Measurements from ENCODE around the gene NRK.

NRK gene

DNA sequence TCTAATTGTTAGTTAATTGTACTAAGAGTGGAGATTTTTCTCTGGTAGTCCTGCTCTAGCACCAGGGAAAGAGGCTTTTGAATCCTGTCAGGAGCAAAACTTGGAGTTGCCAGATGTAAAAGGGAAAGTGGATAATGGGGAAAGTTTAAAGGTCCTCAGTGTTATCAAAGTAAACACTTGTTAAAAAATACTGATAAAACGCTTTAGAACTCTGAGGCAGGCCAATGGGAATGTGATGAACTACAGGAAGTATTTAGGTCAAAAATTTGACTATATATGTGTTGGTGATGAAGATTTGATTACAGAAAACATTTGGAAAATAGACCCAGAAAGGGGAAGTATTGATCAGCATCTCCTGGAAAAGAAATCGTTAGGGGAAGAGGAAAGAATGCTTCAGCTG is 183.3 kb downstream of the NRK start:
- H3K4me3 ChIP-seq (ENCODE audit: low read depth, low read length) = no peak overlapping the region
- DNase-seq (ENCODE audit: low read depth) = no peak
- TF ChIP-seq, protein P1, sequence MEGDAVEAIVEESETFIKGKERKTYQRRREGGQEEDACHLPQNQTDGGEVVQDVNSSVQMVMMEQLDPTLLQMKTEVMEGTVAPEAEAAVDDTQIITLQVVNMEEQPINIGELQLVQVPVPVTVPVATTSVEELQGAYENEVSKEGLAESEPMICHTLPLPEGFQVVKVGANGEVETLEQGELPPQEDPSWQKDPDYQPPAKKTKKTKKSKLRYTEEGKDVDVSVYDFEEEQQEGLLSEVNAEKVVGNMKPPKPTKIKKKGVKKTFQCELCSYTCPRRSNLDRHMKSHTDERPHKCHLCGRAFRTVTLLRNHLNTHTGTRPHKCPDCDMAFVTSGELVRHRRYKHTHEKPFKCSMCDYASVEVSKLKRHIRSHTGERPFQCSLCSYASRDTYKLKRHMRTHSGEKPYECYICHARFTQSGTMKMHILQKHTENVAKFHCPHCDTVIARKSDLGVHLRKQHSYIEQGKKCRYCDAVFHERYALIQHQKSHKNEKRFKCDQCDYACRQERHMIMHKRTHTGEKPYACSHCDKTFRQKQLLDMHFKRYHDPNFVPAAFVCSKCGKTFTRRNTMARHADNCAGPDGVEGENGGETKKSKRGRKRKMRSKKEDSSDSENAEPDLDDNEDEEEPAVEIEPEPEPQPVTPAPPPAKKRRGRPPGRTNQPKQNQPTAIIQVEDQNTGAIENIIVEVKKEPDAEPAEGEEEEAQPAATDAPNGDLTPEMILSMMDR (IDR thresholded peaks at IDR 0.05; ENCODE audit: low read depth, low read length, missing control alignments) = no peak

DNA sequence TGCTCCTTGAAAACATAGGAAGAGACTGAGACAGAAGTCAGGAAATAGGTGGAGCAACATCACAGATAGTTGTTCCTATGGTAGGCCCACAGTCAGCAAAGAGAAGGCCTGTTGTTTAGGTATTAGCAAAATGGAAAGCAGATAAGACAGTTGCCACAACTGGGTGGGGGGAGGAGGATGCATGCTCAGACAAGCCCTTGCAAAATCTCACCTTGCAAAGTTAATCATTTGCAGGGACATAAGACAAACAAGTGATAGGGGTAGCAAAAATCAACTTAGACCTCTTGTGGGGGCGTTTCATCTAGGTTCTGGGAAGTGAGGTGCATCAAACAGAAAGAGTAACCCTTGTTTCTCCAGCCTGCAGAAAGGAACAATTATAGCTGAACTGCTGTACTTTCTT is 185.5 kb downstream of the NRK start:
- no peak for DNase-seq (ENCODE audit: low read depth)
- no peak overlapping the region for H3K4me3 ChIP-seq (ENCODE audit: low read depth, low read length)

More for the DNA sequence above, 185.5 kb downstream of the NRK start:
- TF ChIP-seq, protein P1 (IDR thresholded peaks at IDR 0.05; ENCODE audit: low read depth, low read length, missing control alignments) = no peak
